GM23338 (cell line): ENCODE measurements around the gene CASR. TPM values are rescaled to one million over a fixed set of nuclear protein-coding genes. Genes with fewer than 3 reads are reported as not detected.

ENCODE experiments used
- ATAC-seq: fragments of 200-7000 bp; cut with Tn5 transposase; 3 replicates; pipeline ENCODE4 v1.9.1; 2020
- DNase-seq: peaks from one replicate; pipeline ENCODE4 v3.0.0-alpha.2; 2015; ENCODE audit warnings: low spot score
- H2AFZ ChIP-seq: fragments of 200-600 bp; sonication (generic); 2 replicates; pipeline ENCODE4 v1.8.0; 2016; ENCODE audit warnings: antibody characterized with exemption, mild to moderate bottlenecking, moderate library complexity
- H3F3A ChIP-seq: fragments of 200-600 bp; sonication (generic); replicated peaks from 2 replicates; pipeline ENCODE4 v1.8.0; 2017; ENCODE audit warnings: antibody characterized with exemption, mixed run types, low read depth
- H3K27ac ChIP-seq: fragments of 200-600 bp; sonication (generic); 2 replicates; pipeline ENCODE4 v1.6.1; 2016; ENCODE audit warnings: low read depth
- H3K27me3 ChIP-seq: fragments of 200-600 bp; sonication (generic); 2 replicates; pipeline ENCODE4 v1.8.0; 2016; ENCODE audit warnings: mild to moderate bottlenecking, mixed run types, moderate library complexity; ENCODE audit not compliant: insufficient read depth
- H3K36me3 ChIP-seq: fragments of 200-600 bp; sonication (generic); 2 replicates; pipeline ENCODE4 v1.8.0; 2016; ENCODE audit warnings: mild to moderate bottlenecking; ENCODE audit not compliant: insufficient read depth
- H3K4me1 ChIP-seq: fragments of 200-600 bp; sonication (generic); 2 replicates; pipeline ENCODE4 v1.8.0; 2016; ENCODE audit warnings: mild to moderate bottlenecking, moderate library complexity; ENCODE audit not compliant: insufficient read depth
- H3K4me2 ChIP-seq: fragments of 200-600 bp; sonication (generic); 2 replicates; pipeline ENCODE4 v1.7.1; 2017; ENCODE audit warnings: mixed run types
- H3K4me3 ChIP-seq: fragments of 200-600 bp; sonication (generic); 2 replicates; pipeline ENCODE4 v1.6.1; 2016; ENCODE audit warnings: mixed run types
- H3K79me2 ChIP-seq: fragments of 200-600 bp; sonication (generic); replicated peaks from 2 replicates; pipeline ENCODE4 v1.8.0; 2017; ENCODE audit warnings: mild to moderate bottlenecking; ENCODE audit not compliant: insufficient read depth
- H3K9me2 ChIP-seq: fragments of 200-600 bp; sonication (generic); 2 replicates; pipeline ENCODE4 v1.8.0; 2017; ENCODE audit not compliant: insufficient read depth
- H4K20me1 ChIP-seq: fragments of 200-600 bp; sonication (generic); replicated peaks from 2 replicates; pipeline ENCODE4 v1.8.0; 2017; ENCODE audit warnings: mild to moderate bottlenecking; ENCODE audit not compliant: insufficient read depth
- H3K27ac Mint-ChIP-seq: 2 replicates; pipeline ENCODE4 v1.8.0; 2020; ENCODE audit warnings: inconsistent platforms, mild to moderate bottlenecking, moderate library complexity, mixed read lengths
- H3K27me3 Mint-ChIP-seq: 3 replicates; pipeline ENCODE4 v1.8.0; 2022; ENCODE audit warnings: low read depth, mild to moderate bottlenecking, moderate library complexity, mixed read lengths, inconsistent platforms; ENCODE audit not compliant: insufficient read depth, poor library complexity
- H3K36me3 Mint-ChIP-seq: 3 replicates; pipeline ENCODE4 v1.8.0; 2021; ENCODE audit warnings: low read depth, mild to moderate bottlenecking, inconsistent platforms, moderate library complexity, mixed read lengths
- H3K4me1 Mint-ChIP-seq: 3 replicates; pipeline ENCODE4 v1.8.0; 2020; ENCODE audit warnings: mild to moderate bottlenecking, inconsistent platforms, mixed read lengths
- H3K4me3 Mint-ChIP-seq: 3 replicates; pipeline ENCODE4 v1.8.0; 2021; ENCODE audit warnings: moderate library complexity, mild to moderate bottlenecking, inconsistent platforms, mixed read lengths
- H3K9me3 Mint-ChIP-seq: 3 replicates; pipeline ENCODE4 v1.8.0; 2020; ENCODE audit warnings: moderate library complexity, mild to moderate bottlenecking, inconsistent platforms, mixed read lengths
- CREB1 ChIP-seq: fragments of 250-450 bp; sonication (Bioruptor Pico); IDR thresholded peaks from 2 replicates; pipeline ENCODE4 v1.5.0; 2020; ENCODE audit warnings: low read depth, mild to moderate bottlenecking, moderate library complexity
- CTCF ChIP-seq, 2 experiments: fragments of 200-600 bp in 1 of 2; sonication (generic) in 1 of 2; conservative IDR thresholded peaks; 2 replicates each; pipeline versions ENCODE4 v1.5.1 to v1.6.1; 2016 to 2017; ENCODE audit warnings: antibody characterized with exemption in 2 of 2, low read depth in 2 of 2, mild to moderate bottlenecking in 2 of 2, moderate library complexity in 1 of 2
- EZH2 ChIP-seq: fragments of 200-600 bp; sonication (generic); IDR thresholded peaks from one replicate; pipeline ENCODE4 v1.8.0; 2017; ENCODE audit warnings: antibody characterized with exemption, mild to moderate bottlenecking, low read depth; ENCODE audit not compliant: unreplicated experiment
- EZH2phosphoT487 ChIP-seq: fragments of 200-600 bp; sonication (generic); IDR thresholded peaks from one replicate; pipeline ENCODE4 v1.8.1; 2018; ENCODE audit warnings: antibody characterized with exemption; ENCODE audit not compliant: unreplicated experiment
- REST ChIP-seq: IDR thresholded peaks from one replicate; pipeline ENCODE4 v1.6.1; 2018; ENCODE audit warnings: antibody characterized with exemption; ENCODE audit not compliant: unreplicated experiment
- STAT1 ChIP-seq: IDR thresholded peaks from one replicate; pipeline ENCODE4 v1.6.1; 2016; ENCODE audit warnings: antibody characterized with exemption; ENCODE audit not compliant: unreplicated experiment
- ZNF331 ChIP-seq: fragments of 250-450 bp; sonication (Bioruptor Pico); IDR thresholded peaks from 2 replicates; pipeline ENCODE4 v1.5.0; 2020; ENCODE audit warnings: low read depth, mild to moderate bottlenecking, moderate library complexity
- ZNF462 ChIP-seq: fragments of 250-450 bp; sonication (Bioruptor Pico); IDR thresholded peaks from 2 replicates; pipeline ENCODE4 v1.5.0; 2020; ENCODE audit warnings: mild to moderate bottlenecking, moderate library complexity
- polyA plus RNA-seq: library from polyadenylated mRNA; unstranded; fragments of >200 nt; fragmentation: Nextera tagmentation; extraction: Ambion mirVana; gene quantifications from 2 replicates; pipeline ENCODE4 v1.2.1, GENCODE V29; 2016
- total RNA-seq: library from RNA; depleted of rRNA; stranded (reverse); fragments of >200 nt; shearing (Covaris generic); gene quantifications from 2 replicates; pipeline ENCODE4 v1.2.3, GENCODE V29; 2014

The CASR gene
- total and polyA plus RNA-seq, 2 experiments from 2014 or later, result 0.08 to 0.56 TPM

- no peaks in the 10 kb centered on the region for H3K4me1 ChIP-seq
- Mint-ChIP-seq H3K36me3 (no peaks in the 10 kb centered on the region), H3K27ac (no peak overlapping the region), H3K4me3 (no peak overlapping the region), H3K9me3 (peaks cover 19% of the 10 kb centered on the region), H3K27me3 (peaks cover 3% of the 10 kb centered on the region), H3K4me1 (peaks cover 8% of the 10 kb centered on the region)
- H2AFZ ChIP-seq, result no peak overlapping the region
- no peak overlapping the region for H3K4me3 ChIP-seq
- H3K9me2 ChIP-seq, result 0 out of 2 replicates have a peak, but pooled peaks cover 4% of the 10 kb centered on the region
- no peak overlapping the region for H3K27ac ChIP-seq
- no peaks in the 10 kb centered on the region for H3K27me3 ChIP-seq
- no peaks in the 10 kb centered on the region for H3F3A ChIP-seq
- no peak for DNase-seq
- H3K79me2 ChIP-seq, result no peaks in the 10 kb centered on the region
- H3K4me2 ChIP-seq, result no peak overlapping the region
- no peak for ATAC-seq
- TF ChIP-seq EZH2, result no peak
- no peak for TF ChIP-seq ZNF331 (CRISPR knock-in tag)
- TF ChIP-seq ZNF462 (CRISPR knock-in tag), result no peak
- no peak for TF ChIP-seq CTCF (conservative IDR thresholded peaks at IDR 0.05; ENCODE audit: low read depth in 2 of 2)
- no peak for TF ChIP-seq EZH2phosphoT487
- no peak for TF ChIP-seq REST
- no peak for TF ChIP-seq CREB1 (CRISPR knock-in tag)
- TF ChIP-seq STAT1, result no peak
- no peaks in the 10 kb centered on the region for H3K36me3 ChIP-seq
- no peaks in the 10 kb centered on the region for H4K20me1 ChIP-seq
These were observed 46.7 kb downstream of the CASR start for GRCh38 chr3:122230174-122230573.
